ENCODE data around the gene TOP2B. TPM values are rescaled to one million over a fixed set of nuclear protein-coding genes. Genes with fewer than 3 reads are reported as not detected.

The TOP2B gene
- polyA plus RNA-seq, 1 of the 3 experiments (the other 2 are of a cell fraction): 20.4 TPM

GRCh38 chr3:25665315-25666280 is 891 bp upstream of the TOP2B start:
- CTCF ChIA-PET: interaction anchor here (0.6 to 1.5 kb wide), 6 partner anchors 10 to 364 kb away, joined by 3 to 5 read pairs (median 3); no protein-coding TSS in a partner anchor
- Histone ChIP-seq H3K4me3 (ENCODE audit: low read depth in 2 of 2, low read length in 1 of 2) (peak overlapping the region; percentile 88 to 96), H3K9me2 (no peaks in the 10 kb centered on the region), H3K27ac (ENCODE audit: low read depth in 2 of 2, low read length in 1 of 2) (peak overlapping the region; percentile 81 to 92), H4K20me1 (ENCODE audit: insufficient read depth) (peaks cover 31% of the 10 kb centered on the region), H3F3A (replicated peaks; ENCODE audit: insufficient read depth) (peaks cover 5% of the 10 kb centered on the region), H3K4me1 (ENCODE audit: control insufficient read depth in 1 of 2, insufficient read depth in 2 of 2, low read depth in 1 of 2, low read length in 1 of 2) (peaks cover 6 to 20% of the 10 kb centered on the region in 2 experiments), H2AFZ (ENCODE audit: low read depth) (peak overlapping the region; percentile 89), H3K27me3 (ENCODE audit: insufficient read depth) (no peaks in the 10 kb centered on the region), H3K4me2 (peak overlapping the region; percentile 83), H3K9me3 (no peaks in the 10 kb centered on the region), H3K9ac (peak overlapping the region; percentile 84), H3K36me3 (replicated peaks in 1 of 2; ENCODE audit: control insufficient read depth in 1 of 2, insufficient read depth in 2 of 2, low read length in 1 of 2) (peaks cover 0 to 5% of the 10 kb centered on the region in 2 experiments), H3K79me2 (ENCODE audit: insufficient read depth) (peaks cover 36% of the 10 kb centered on the region)
- WGBS (ENCODE audit: low lambda C conversion rate): 27% methylated on average over 14 of the region's 14 CpGs
- no peak for DNase-seq
- TF ChIP-seq GATA2 (CRISPR knock-in tag; IDR thresholded peaks at IDR 0.05) (no peak), PBX3 (IDR thresholded peaks at IDR 0.05) (peak; percentile 4; the same call in 1 of the 2 replicates), JUND (IDR thresholded peaks at IDR 0.05) (no peak), TCF12 (IDR thresholded peaks at IDR 0.05) (peak; percentile 68)
- TF ChIP-seq, protein P1, sequence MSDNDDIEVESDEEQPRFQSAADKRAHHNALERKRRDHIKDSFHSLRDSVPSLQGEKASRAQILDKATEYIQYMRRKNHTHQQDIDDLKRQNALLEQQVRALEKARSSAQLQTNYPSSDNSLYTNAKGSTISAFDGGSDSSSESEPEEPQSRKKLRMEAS (IDR thresholded peaks at IDR 0.05; ENCODE audit: low read depth): 0 out of 2 replicates have a peak, but pooled peaks have one; percentile 4
- POLR2A ChIA-PET: no interaction called here

GRCh38 chr3:25663869-25664811 is 567 bp downstream of the TOP2B start:
- no peaks in the 10 kb centered on the region for H3K9me3 ChIP-seq
- POLR2A ChIA-PET: no interaction called here

More at GRCh38 chr3:25663869-25664811, 567 bp downstream of the TOP2B start:
- Histone ChIP-seq H3F3A (replicated peaks; ENCODE audit: insufficient read depth) (peaks cover 5% of the 10 kb centered on the region), H3K9ac (peak overlapping the region; percentile 84), H3K4me2 (peak overlapping the region; percentile 83), H3K36me3 (replicated peaks in 1 of 2; ENCODE audit: control insufficient read depth in 1 of 2, insufficient read depth in 2 of 2, low read length in 1 of 2) (peaks cover 0 to 9% of the 10 kb centered on the region in 2 experiments), H3K27ac (ENCODE audit: low read depth in 2 of 2, low read length in 1 of 2) (peak overlapping the region; percentile 81 to 97), H4K20me1 (ENCODE audit: insufficient read depth) (peaks cover 46% of the 10 kb centered on the region), H3K4me1 (ENCODE audit: control insufficient read depth in 1 of 2, insufficient read depth in 2 of 2, low read depth in 1 of 2, low read length in 1 of 2) (peaks cover 6 to 20% of the 10 kb centered on the region in 2 experiments), H3K4me3 (ENCODE audit: low read depth in 2 of 2, low read length in 1 of 2) (peak overlapping the region; percentile 88 to 96), H3K79me2 (ENCODE audit: insufficient read depth) (peaks cover 50% of the 10 kb centered on the region), H3K9me2 (no peaks in the 10 kb centered on the region), H2AFZ (ENCODE audit: low read depth) (peak overlapping the region; percentile 73; the same call in 1 of the 2 replicates), H3K27me3 (ENCODE audit: insufficient read depth) (no peaks in the 10 kb centered on the region)
- WGBS (ENCODE audit: low lambda C conversion rate): 2% methylated on average over 36 of the region's 115 CpGs
- 0 out of 2 replicates have a peak, but pooled peaks have one; percentile 39 for TF ChIP-seq MXI1 (IDR thresholded peaks at IDR 0.05; ENCODE audit: low read depth, low read length)
- TF ChIP-seq TAF1 (IDR thresholded peaks at IDR 0.05; ENCODE audit: borderline replicate concordance, low read depth, low read length): peak; percentile 11; the same call in 1 of the 2 replicates
- 0 out of 2 replicates have a peak, but pooled peaks have one; percentile 18 for TF ChIP-seq RFX5 (IDR thresholded peaks at IDR 0.05; ENCODE audit: low read length)
- no peak for TF ChIP-seq FOXM1 (IDR thresholded peaks at IDR 0.05; ENCODE audit: low read depth)
- TF ChIP-seq GABPA (IDR thresholded peaks at IDR 0.05; ENCODE audit: low read depth): 0 out of 2 replicates have a peak, but pooled peaks have one; percentile 11
- no peak for TF ChIP-seq TCF12 (IDR thresholded peaks at IDR 0.05)
- no peak for TF ChIP-seq REST (IDR thresholded peaks at IDR 0.05; ENCODE audit: low read depth, low read length)
- no peak for TF ChIP-seq RAD21 (IDR thresholded peaks at IDR 0.05; ENCODE audit: low read length)
- no peak for TF ChIP-seq GATA2 (CRISPR knock-in tag; IDR thresholded peaks at IDR 0.05)
- peak; percentile 74 for DNase-seq
- CTCF ChIA-PET: interaction anchor here (3.8 kb wide), 1 partner anchor 15 kb away, joined by 25 read pairs; no protein-coding TSS in a partner anchor

Data from SK-N-SH (cell line).